Stimulated activated CD4-positive, alpha-beta T cell treated with anti-CD3 and anti-CD28 coated beads, TNF-alpha, amount 100 ng/mL, for 24 hours (primary cell): Measurements from ENCODE around the gene RCAN3.

Experiments used
- DNase-seq, 3 experiments: peaks; one replicate each; pipeline ENCODE4 v3.0.0-alpha.2; 2020; ENCODE audit warnings: low read depth in 3 of 3

Gene RCAN3

DNA sequence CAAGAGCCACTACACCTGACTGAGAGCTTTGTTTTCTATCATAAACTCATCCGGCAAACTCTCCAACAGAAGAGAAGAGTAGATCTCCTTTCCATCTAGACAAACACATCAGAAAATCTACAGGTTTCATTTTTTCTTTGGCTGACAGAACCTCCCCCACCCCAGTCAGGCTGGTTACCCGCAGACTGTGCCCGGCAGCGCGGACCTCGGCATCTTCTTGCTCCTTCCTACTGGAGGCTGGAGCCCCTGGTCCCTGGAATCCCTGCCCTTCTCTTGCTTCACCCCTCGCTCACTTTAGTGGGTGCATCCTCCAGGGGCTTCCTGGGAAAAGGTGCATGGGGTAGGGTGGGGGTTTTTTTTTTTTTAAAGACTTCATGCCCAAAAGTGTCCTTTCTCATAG, 76.2 kb downstream of the RCAN3 start:
- DNase-seq = no peak

DNA sequence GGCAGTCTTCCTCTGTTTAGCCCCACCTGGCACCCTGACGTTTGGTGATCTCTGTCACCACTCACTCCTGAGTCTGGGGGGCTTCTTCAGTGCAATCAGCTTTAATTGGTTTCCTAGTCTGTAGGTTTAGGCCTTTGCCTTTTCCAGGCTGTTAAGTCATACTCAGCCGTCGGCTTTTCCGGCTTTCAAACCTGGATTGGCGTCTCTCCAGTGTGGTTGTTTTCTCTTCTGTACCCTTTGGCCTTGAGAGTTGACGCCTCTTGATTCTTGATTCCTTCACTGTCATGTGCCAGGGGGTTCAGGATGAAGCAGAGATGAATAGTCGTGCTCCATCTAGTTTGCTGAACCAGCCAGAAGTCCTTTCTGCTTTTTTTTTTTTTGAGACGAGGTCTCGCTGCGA, 78.1 kb downstream of the RCAN3 start:
- DNase-seq = no peak

DNA sequence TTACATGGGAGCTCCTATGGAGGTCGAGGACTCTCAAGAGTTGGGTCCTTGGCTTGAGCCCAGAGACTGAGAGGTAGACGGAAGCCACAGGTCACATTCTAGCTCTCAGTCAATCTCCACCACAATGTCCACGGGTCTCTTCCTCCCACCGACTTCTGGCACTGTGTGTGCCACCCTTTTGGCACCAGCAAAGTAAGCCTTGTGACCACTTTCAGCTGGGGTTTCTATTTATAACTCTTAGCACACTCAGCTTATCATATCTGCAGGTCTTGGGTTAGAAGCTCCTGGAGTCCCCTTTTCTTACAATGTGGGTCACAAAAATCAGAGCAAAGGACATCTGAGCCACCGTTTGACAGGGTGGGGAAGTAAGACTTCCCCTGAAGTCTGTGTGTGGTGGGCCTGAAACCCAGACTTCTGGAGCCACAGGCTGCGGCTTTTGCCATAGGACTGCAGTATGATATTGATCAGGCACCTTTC, 81.6 kb downstream of the RCAN3 start:
- no peak for DNase-seq

DNA sequence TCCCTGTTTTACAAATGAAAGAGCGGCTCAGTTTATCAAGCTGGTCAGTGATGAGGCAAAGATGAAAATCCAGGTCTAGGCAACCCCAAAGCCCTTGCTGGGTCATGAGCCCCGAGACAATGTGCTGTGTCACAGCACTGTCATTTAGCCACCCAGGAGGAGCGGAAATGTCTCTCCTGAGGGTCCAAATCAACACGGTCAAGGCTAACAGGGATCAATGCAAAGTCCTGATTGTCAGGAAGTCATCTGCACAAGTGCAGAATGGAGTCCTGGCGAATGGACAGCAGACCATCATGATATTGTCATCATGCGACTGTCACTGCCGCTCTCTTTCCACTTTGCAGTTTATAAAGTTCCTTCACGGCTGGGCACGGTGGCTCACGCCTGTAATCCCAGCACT, 83.5 kb downstream of the RCAN3 start:
- DNase-seq = no peak

DNA sequence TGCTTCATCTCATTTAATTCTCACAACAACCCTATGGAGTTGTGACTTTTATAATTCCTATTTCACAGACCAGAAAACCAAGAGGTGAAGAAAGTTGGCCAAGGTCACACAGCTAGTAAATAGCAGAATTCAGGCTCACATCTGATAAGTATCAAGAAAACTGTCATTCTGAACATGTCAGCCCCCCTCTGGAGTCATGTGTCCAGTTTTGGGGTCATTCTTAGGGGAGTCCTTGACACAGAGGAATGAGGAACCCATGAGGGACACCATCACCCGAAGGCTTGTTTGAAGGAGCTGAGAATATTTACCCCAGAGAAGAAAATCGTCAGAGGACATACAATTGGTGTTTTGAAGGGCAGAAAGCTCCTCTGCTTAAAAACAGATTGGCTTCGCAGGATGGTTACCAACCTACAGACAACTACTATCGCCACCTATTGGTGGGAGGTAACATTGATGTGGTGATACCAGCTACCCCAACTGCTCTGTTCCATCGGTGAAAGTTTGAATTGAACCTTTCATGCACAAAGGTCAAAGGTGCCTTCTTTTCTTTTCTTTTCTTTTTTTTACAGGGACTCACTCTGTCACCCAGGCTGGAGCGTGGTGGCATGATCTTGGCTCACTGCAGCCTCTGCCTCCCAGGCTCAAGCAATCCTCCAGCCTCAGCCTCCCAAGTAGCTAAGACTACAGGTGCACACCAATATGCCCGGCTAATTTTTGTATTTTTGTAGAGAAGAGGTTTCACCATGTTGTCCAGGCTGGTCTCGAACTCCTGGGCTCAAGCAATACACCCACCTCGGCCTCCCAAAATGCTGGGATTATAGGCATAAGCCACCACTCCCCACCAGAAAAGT, 84.6 kb downstream of the RCAN3 start:
- peak; percentile 9 to 50 (median 21) for DNase-seq

DNA sequence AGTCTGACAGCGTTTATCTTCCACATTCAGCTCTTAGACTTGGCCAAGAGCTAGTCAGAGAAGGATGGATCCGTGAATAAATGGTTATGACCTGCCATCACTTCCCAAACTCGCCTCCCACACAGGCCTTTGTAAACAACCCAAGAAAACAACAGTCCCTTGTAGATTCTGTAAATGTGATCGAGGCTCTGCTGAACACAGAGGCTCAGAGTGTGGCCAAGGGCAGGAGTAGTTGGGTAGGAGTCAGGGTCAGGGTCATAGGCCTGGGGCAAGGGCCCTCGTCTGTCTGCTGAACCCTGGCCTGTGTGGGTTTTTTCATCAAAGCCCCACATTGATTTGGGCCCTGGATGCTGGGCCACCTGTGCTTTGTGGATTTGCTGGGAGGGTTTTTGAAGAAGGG, 85.9 kb downstream of the RCAN3 start:
- DNase-seq = no peak

DNA sequence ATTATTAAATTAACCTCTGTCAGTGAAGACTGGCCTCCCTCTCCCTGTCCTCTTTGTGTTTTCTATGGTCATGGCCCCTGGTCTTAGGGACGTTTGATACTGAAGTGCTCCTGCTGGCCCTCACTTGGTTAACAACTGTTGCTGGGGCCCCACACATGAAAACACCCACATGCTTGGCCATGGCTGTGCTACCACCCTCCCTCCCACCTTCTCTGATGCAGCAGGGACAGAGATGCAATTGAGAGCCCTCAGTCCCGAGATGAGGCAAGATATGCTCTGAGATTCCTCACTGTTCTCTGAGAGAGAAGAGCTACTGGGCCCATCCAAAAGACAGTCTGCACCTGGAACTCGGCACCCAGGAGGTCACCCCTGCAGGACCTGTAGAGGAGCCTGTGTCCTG, 86.6 kb downstream of the RCAN3 start:
- no peak for DNase-seq
